Small intestine (tissue), 7 donors: ENCODE data around the gene CAMTA1. TPM values are rescaled to one million over a fixed set of nuclear protein-coding genes. Genes with fewer than 3 reads are reported as not detected.
A peak's percentile ranks its signal among the peaks of the same experiment; 100 is the strongest.

Experiments used
- DNase-seq, 2 donors: peaks; one replicate each; pipeline versions ENCODE4 v3.0.0 to v3.0.0-alpha.2; 2013
- FAIRE-seq: peaks from 2 replicates; lab custom pipeline; 2012; peaks lifted over from hg19 to GRCh38; lab: Jason Lieb, UNC
- H3K27ac ChIP-seq, 3 donors: one replicate each; pipeline ENCODE4 v1.5.1; 2013; ENCODE audit warnings: low read length in 2 of 3, mild to moderate bottlenecking in 2 of 3, control low read depth in 1 of 3, inconsistent platforms in 1 of 3, low read depth in 1 of 3, moderate library complexity in 1 of 3
- H3K27me3 ChIP-seq, 3 donors: one replicate each; pipeline ENCODE4 v1.6.1; 2013; ENCODE audit warnings: low read length in 3 of 3, inconsistent platforms in 1 of 3; ENCODE audit not compliant: control insufficient read depth in 3 of 3, insufficient read depth in 3 of 3
- H3K36me3 ChIP-seq, 3 donors: one replicate each; pipeline ENCODE4 v1.6.1; 2013; ENCODE audit warnings: low read length in 3 of 3, inconsistent platforms in 1 of 3, low read depth in 1 of 3, mild to moderate bottlenecking in 1 of 3, moderate library complexity in 1 of 3; ENCODE audit not compliant: control insufficient read depth in 3 of 3, insufficient read depth in 2 of 3
- H3K4me1 ChIP-seq, 3 donors: one replicate each; pipeline ENCODE4 v1.6.1; 2013; ENCODE audit warnings: low read length in 2 of 3, inconsistent platforms in 1 of 3, low read depth in 1 of 3, mild to moderate bottlenecking in 1 of 3, moderate library complexity in 1 of 3; ENCODE audit not compliant: control insufficient read depth in 3 of 3, insufficient read depth in 2 of 3
- H3K4me3 ChIP-seq, 3 donors: one replicate each; pipeline ENCODE4 v1.5.1; 2013; ENCODE audit warnings: low read length in 3 of 3, control low read depth in 1 of 3, inconsistent platforms in 1 of 3, low read depth in 1 of 3, mild to moderate bottlenecking in 1 of 3, moderate library complexity in 1 of 3
- H3K9me3 ChIP-seq, 2 donors: one replicate each; pipeline ENCODE4 v1.6.1; 2013; ENCODE audit warnings: low read depth in 1 of 2, low read length in 1 of 2; ENCODE audit not compliant: control insufficient read depth in 2 of 2, insufficient read depth in 1 of 2
- WGBS, 3 donors: extraction: QIAGEN DNeasy Blood & Tissue Kit; methylation state at CpG; one replicate each; pipeline ENCODE4 v1.1.7; 2013; 5-methylcytosine and 5-hydroxymethylcytosine counted together
- polyA plus RNA-seq, 4 donors: library from polyadenylated mRNA; stranded (reverse) in 3 of 4; unstranded in 1 of 4; fragments of 200-250 nt in 3 of 4; fragments of 120-200 nt in 1 of 4; gene quantifications; one replicate each; pipeline versions ENCODE4 v1.2.1 to v1.2.3, GENCODE V29; 2013
- donor health status: healthy with polysubstance abuse.
- donor health status: control.
- donor health status: control.
- donor health status: Bipolar disorder and iron deficiency.
- donor health status: healthy.

CAMTA1 gene
- polyA plus RNA-seq, 4 donors: 57.6 to 177 (median 147) TPM

DNA sequence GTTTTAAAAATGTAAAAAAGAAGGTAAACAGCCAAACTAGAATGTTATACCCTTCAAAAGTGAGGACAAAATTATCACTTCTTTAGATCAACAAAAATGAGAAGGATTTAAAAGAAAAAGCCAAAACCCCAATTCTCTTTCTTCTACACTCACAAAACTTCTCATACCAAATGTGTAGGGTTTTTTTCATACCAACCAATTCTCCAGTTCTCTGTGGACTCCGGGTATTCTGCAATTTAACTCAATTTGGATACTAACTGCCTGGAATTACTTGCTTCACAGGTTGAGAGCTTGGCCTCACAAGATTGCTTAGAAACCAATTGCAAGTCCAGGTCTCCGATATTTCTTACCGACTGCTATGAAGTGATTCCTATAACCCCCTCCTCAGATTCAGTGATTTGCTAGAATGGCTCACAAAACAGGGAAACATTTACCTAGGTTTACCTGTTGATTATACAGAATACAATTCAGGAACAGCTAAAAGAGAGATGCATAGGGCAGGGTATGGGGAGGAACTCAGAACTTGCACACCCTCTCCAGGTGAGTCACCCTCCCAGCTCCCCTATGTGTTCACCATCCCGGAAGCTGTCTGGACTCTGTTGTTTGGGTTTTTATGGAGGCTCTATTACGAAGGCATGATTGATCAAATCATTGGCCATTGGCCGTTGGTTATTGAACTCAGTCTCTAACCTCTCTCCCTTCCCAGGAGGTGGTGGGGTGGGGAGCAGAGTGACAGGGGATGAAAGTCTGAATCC lies 67.1 kb downstream of the CAMTA1 start:
- H3K36me3 ChIP-seq: peaks cover 0 to 14% (median 0%) of the 10 kb centered on the region in 3 donors
- H3K4me3 ChIP-seq: no peak overlapping the region
- H3K27me3 ChIP-seq: no peaks in the 10 kb centered on the region
- H3K27ac ChIP-seq: no peak overlapping the region
- WGBS, 3 donors: 91 to 94% (median 92%) methylated on average over 6 of the region's 6 CpGs
- peak; percentile 14 to 22 for DNase-seq
- no peaks in the 10 kb centered on the region for H3K4me1 ChIP-seq
- no peaks in the 10 kb centered on the region for H3K9me3 ChIP-seq
- no peak for FAIRE-seq

DNA sequence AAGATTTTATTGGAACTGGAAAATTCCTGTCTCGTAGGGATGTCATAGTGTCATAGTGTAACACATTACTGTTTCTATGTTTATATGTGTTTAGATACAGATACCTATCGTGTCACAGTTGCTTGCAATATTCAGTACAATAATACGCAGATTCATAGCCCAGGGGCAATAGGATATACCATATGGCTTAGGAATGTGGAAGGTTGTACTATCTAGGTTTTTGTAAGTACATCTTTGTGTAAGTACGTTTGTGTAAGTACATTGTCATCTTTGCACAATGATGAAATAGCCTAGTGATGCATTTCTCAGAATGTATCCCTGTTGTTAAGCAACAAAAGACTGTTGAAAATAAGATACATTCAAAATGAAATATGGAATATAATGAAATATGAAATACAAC lies 68.9 kb downstream of the CAMTA1 start:
- no peak for FAIRE-seq
- H3K9me3 ChIP-seq: no peaks in the 10 kb centered on the region
- no peaks in the 10 kb centered on the region for H3K27me3 ChIP-seq
- no peak overlapping the region for H3K4me3 ChIP-seq
- 91 to 95% (median 95%) methylated on average over 4 of the region's 4 CpGs for WGBS, 3 donors
- no peak overlapping the region for H3K27ac ChIP-seq
- H3K36me3 ChIP-seq: peaks cover 0 to 10% (median 0%) of the 10 kb centered on the region in 3 donors
- no peak for DNase-seq
- H3K4me1 ChIP-seq: peaks cover 0 to 2% (median 0%) of the 10 kb centered on the region in 3 donors

DNA sequence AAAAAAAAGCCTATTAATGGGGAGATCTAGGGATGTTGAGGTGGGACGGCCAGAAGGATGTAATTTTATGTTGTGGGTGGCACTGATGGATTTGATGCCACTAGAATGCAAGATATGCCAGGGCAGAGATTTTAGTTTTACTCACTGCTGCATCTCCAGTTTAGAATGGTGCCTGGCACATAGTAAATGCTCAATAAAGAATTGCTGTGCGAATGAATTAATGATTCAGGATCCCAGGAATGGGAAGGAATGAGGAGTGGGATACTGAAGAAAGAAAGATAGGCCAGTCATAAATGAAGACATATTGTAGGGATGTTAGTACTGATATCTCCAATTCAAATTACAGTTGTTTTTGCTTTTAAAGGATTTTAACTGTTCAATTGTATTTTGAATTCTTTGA lies 72.6 kb downstream of the CAMTA1 start:
- DNase-seq: no peak

DNA sequence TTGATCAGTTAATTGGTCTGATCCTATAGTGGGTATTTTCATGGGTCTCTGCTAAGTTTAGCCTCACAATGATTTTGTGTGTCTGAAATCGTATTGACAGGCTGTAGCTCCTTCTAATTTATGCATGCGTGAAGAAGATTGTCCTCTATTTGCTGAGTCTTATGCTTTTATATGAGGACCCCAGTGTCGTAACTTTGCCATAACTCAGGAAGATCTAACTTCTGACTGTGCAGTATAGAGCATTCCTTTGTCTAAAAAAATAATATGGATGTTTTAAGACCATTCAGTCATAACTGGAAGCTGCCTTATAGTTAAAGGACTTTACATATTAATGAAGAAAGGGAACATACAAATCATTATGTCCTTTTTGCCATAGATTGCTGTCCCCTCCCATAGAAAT lies 73.3 kb downstream of the CAMTA1 start:
- no peak for FAIRE-seq
- peaks cover 0 to 7% (median 0%) of the 10 kb centered on the region in 3 donors for H3K36me3 ChIP-seq
- H3K27me3 ChIP-seq: no peaks in the 10 kb centered on the region
- 93 to 95% (median 95%) methylated on average over 3 of the region's 3 CpGs for WGBS, 3 donors
- no peak for DNase-seq
- H3K27ac ChIP-seq: no peak overlapping the region
- no peak overlapping the region for H3K4me3 ChIP-seq
- peaks cover 0 to 2% (median 0%) of the 10 kb centered on the region in 3 donors for H3K4me1 ChIP-seq
- no peaks in the 10 kb centered on the region for H3K9me3 ChIP-seq

More for the DNA sequence above, 72.6 kb downstream of the CAMTA1 start:
- Histone ChIP-seq H3K9me3 (no peaks in the 10 kb centered on the region), H3K27ac (no peak overlapping the region), H3K4me1 (peaks cover 0 to 2% (median 0%) of the 10 kb centered on the region in 3 donors), H3K27me3 (no peaks in the 10 kb centered on the region), H3K36me3 (peaks cover 0 to 7% (median 0%) of the 10 kb centered on the region in 3 donors), H3K4me3 (no peak overlapping the region)
- 91 to 97% (median 95%) methylated on average over 2 of the region's 2 CpGs for WGBS, 3 donors
- FAIRE-seq: no peak

DNA sequence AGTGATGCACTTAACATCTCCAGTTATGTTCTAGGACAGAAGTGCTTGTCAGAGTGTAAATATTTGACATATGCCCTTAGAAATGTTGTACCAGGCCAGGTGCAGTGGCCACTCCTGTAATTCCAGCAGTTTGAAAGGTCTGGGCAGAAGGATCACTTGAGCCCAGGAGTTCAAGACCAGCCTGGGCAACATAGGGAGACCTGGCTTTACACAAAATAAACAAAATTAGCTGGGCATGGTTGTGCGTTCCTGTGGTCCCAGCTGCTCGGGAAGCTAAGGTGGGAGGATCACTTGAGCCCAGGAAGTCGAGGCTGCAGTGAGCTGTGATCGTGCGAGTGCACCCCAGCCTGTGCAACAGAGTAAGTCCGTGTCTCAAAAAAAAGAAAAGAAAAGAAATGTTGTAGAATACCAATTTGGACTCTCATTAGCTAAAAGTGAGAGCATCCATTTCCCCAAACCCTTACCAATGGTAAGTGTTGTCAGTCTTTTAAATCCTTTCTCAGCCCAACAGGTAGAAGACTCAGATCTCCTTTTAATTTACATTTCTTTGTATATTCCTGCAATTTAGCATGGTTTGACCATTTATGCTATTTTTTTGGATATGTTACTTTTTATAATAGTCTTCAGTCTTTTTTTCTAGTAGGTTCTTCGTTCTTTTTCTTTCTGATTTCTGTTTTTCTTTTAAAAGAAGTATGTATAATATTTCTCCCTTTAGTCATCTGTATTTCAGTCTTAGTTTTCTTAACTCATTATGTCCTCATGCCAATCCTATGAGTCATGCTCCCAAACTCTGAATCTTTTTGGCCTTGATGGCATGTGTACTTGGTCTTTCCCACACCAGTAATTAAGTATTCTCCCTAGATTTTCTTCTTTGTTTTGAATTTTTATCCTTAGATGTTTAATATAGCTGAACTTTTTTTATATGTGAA lies 74.4 kb downstream of the CAMTA1 start:
- no peak for DNase-seq
- Histone ChIP-seq H3K27me3 (no peaks in the 10 kb centered on the region), H3K36me3 (peaks cover 0 to 13% (median 0%) of the 10 kb centered on the region in 3 donors), H3K4me1 (peaks cover 0 to 2% (median 0%) of the 10 kb centered on the region in 3 donors), H3K27ac (no peak overlapping the region), H3K4me3 (no peak overlapping the region), H3K9me3 (no peaks in the 10 kb centered on the region)
- FAIRE-seq: no peak
- 83 to 98% (median 91%) methylated on average over 7 of the region's 7 CpGs for WGBS, 3 donors

DNA sequence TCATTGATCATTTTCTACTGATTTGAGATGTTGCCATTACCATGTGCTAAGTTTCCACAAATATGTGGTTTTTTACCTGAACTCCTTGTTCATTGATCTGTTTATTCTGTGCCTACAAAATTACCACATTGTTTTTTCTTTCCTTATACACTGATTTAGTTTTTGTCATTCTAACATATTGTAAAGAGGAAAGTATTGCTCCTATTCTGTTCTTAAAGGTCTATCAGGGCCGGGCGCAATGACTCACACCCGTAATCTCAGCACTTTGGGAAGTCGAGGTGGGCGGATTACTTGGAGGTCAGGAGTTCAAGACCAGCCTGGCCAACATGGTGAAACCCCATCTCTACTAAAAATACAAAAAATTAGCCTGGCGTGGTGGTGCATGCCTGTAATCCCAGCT lies 75.1 kb downstream of the CAMTA1 start:
- DNase-seq (no peak), FAIRE-seq (no peak)
- Histone ChIP-seq H3K4me1 (peaks cover 0 to 2% (median 0%) of the 10 kb centered on the region in 3 donors), H3K36me3 (peaks cover 0 to 13% (median 0%) of the 10 kb centered on the region in 3 donors), H3K27ac (no peak overlapping the region), H3K4me3 (no peak overlapping the region), H3K27me3 (no peaks in the 10 kb centered on the region), H3K9me3 (no peaks in the 10 kb centered on the region)
- 82 to 87% (median 85%) methylated on average over 6 of the region's 6 CpGs for WGBS, 3 donors

DNA sequence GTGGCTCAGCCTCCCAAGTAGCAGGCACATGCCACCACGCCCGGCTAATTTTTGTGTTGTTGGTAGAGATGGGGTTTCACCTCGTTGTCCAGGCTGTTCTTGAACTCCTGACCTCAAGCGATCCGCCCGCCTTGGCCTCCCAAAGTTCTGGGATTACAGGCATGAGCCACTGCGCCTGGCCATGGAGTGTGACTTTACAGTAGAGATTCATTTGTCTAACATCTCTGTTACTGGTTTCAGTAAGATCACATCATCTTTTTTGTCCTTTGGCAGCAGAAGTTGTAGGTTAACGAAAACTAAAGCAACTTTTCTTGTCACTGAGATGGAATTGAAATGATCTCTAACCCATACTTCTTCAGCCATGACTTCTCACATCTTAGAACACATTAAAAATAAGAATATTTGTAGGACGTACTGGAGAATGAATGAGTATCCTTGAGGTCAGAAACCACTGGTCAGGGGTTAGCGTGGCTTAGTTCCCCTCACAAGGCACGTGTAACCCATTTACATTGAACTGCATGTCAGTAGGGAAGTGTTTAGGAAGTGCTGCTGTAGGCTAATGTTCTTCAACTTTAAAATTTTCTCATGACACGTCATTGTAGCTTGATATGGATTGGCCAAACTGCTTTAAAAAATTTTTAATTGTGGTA lies 75.9 kb downstream of the CAMTA1 start:
- H3K27ac ChIP-seq: no peak overlapping the region
- FAIRE-seq (no peak), DNase-seq (no peak)
- H3K4me3 ChIP-seq: no peak overlapping the region
- H3K27me3 ChIP-seq: no peaks in the 10 kb centered on the region
- H3K36me3 ChIP-seq: peaks cover 0 to 9% (median 0%) of the 10 kb centered on the region in 3 donors
- whole genome bisulfite sequencing, 3 donors: 85 to 94% (median 89%) methylated on average over 12 of the region's 12 CpGs
- H3K4me1 ChIP-seq: peaks cover 0 to 2% (median 0%) of the 10 kb centered on the region in 3 donors
- H3K9me3 ChIP-seq: no peaks in the 10 kb centered on the region

DNA sequence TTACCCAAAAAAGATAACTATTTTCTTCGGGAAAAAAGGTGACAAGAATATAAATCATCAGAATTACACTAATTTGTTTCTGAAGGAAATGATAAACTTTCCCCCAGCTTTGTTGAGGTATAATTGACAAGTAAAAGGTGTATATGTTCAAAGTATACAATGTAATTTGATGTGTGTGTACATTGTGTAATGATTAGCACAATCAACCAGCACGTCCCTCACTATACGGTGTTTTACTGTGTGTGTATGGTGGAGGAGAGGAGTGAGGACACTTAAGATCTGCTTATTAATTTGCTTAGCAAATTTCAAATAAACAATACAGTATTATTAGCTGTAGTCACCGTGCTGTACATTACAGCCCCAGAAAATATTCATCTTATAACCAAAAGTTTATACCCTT lies 77.7 kb downstream of the CAMTA1 start:
- Histone ChIP-seq H3K27ac (no peak overlapping the region), H3K4me3 (no peak overlapping the region), H3K27me3 (no peaks in the 10 kb centered on the region), H3K4me1 (no peaks in the 10 kb centered on the region), H3K9me3 (no peaks in the 10 kb centered on the region), H3K36me3 (peaks cover 0 to 9% (median 3%) of the 10 kb centered on the region in 3 donors)
- no peak for DNase-seq
- WGBS, 3 donors: 70 to 80% (median 75%) methylated on average over 4 of the region's 4 CpGs
- FAIRE-seq: no peak
